Prostate gland (tissue), 2 donors: ENCODE data around the gene INPP5D. TPM values are rescaled to one million over a fixed set of nuclear protein-coding genes. Genes with fewer than 3 reads are reported as not detected.

Experiments used
- DNase-seq: peaks from one replicate; pipeline ENCODE4 v3.0.0-alpha.2; 2019; ENCODE audit warnings: low spot score
- H3K27ac ChIP-seq, 2 donors: fragments of 200-600 bp; sonication (generic); 2 replicates each; pipeline ENCODE4 v1.5.1; 2017 to 2019
- H3K27me3 ChIP-seq: fragments of 200-600 bp; sonication (generic); replicated peaks from 2 replicates; pipeline ENCODE4 v1.5.1; 2019; ENCODE audit not compliant: insufficient read depth
- H3K36me3 ChIP-seq, 2 donors: fragments of 200-600 bp; sonication (generic); 1 replicate in 1 of 2; 2 replicates in 1 of 2; pipeline versions ENCODE4 v1.5.1 to v1.8.1; 2017 to 2019
- H3K4me1 ChIP-seq: fragments of 200-600 bp; sonication (generic); replicated peaks from 2 replicates; pipeline ENCODE4 v1.5.1; 2019
- H3K4me3 ChIP-seq, 2 donors: fragments of 200-600 bp; sonication (generic); 2 replicates each; pipeline ENCODE4 v1.5.1; 2017 to 2019
- H3K9me3 ChIP-seq: fragments of 200-600 bp; sonication (generic); 2 replicates; pipeline ENCODE4 v1.5.1; 2017
- POLR2A ChIP-seq: fragments of 450-650 bp; IDR thresholded peaks from one replicate; pipeline ENCODE4 v1.6.1; 2016; ENCODE audit warnings: antibody characterized with exemption, mild to moderate bottlenecking
- POLR2AphosphoS5 ChIP-seq: sonication (generic); formaldehyde crosslinking; IDR thresholded peaks from one replicate; pipeline ENCODE4 v1.6.1; 2017; ENCODE audit warnings: antibody characterized with exemption
- WGBS: methylation state at CpG from one replicate; pipeline ENCODE4 v1.1.5; 2018; 5-methylcytosine and 5-hydroxymethylcytosine counted together
- intact Hi-C: fragments of 100-400 bp; cut with DNase I; formaldehyde crosslinking; loops from one replicate; pipeline ENCODE4 v1.14.2; 2022
- total RNA-seq, 2 donors: library from RNA; depleted of rRNA; stranded (reverse); fragments of >200 nt; gene quantifications; one replicate each; pipeline ENCODE4 v1.1.0, GENCODE V29; 2016
- TF ChIP-seq, protein P1 (sequence below), 4 experiments: fragments of 200-600 bp in 2 of 4; fragments of 450-650 bp in 2 of 4; sonication (generic) in 2 of 4; IDR thresholded peaks; 1 replicate in 3 of 4; 2 replicates in 1 of 4; pipeline ENCODE4 v1.5.1; 2016 to 2019; ENCODE audit warnings: antibody characterized with exemption in 4 of 4, mild to moderate bottlenecking in 2 of 4, moderate library complexity in 2 of 4

INPP5D gene
- total RNA-seq, 2 donors from 2014 or later, result 11.4 to 18.8 TPM

DNA sequence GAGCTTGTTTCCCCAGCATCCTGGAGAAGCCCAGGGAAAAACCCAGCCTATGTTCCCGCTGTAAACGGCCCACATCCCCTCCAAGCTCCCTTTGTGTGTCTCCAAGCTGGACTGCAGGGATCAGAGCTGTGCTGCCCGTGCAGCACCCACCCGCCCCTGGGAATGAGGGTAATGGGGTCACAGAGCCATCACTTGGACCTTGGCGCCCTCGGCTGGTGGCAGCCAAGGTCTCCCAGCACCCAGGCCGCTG, 670 bp upstream of the INPP5D start:
- TF ChIP-seq, protein P1, sequence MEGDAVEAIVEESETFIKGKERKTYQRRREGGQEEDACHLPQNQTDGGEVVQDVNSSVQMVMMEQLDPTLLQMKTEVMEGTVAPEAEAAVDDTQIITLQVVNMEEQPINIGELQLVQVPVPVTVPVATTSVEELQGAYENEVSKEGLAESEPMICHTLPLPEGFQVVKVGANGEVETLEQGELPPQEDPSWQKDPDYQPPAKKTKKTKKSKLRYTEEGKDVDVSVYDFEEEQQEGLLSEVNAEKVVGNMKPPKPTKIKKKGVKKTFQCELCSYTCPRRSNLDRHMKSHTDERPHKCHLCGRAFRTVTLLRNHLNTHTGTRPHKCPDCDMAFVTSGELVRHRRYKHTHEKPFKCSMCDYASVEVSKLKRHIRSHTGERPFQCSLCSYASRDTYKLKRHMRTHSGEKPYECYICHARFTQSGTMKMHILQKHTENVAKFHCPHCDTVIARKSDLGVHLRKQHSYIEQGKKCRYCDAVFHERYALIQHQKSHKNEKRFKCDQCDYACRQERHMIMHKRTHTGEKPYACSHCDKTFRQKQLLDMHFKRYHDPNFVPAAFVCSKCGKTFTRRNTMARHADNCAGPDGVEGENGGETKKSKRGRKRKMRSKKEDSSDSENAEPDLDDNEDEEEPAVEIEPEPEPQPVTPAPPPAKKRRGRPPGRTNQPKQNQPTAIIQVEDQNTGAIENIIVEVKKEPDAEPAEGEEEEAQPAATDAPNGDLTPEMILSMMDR (IDR thresholded peaks at IDR 0.05), result no peak
- TF ChIP-seq POLR2A (no peak), POLR2AphosphoS5 (no peak)
- Histone ChIP-seq H3K9me3 (no peaks in the 10 kb centered on the region), H3K36me3 (no peaks in the 10 kb centered on the region), H3K27ac (no peak overlapping the region), H3K4me1 (no peaks in the 10 kb centered on the region), H3K27me3 (no peaks in the 10 kb centered on the region), H3K4me3 (no peak overlapping the region)
- no peak for DNase-seq
- intact Hi-C loops, result no loop called here
- 80% methylated on average over 7 of the region's 7 CpGs for WGBS

DNA sequence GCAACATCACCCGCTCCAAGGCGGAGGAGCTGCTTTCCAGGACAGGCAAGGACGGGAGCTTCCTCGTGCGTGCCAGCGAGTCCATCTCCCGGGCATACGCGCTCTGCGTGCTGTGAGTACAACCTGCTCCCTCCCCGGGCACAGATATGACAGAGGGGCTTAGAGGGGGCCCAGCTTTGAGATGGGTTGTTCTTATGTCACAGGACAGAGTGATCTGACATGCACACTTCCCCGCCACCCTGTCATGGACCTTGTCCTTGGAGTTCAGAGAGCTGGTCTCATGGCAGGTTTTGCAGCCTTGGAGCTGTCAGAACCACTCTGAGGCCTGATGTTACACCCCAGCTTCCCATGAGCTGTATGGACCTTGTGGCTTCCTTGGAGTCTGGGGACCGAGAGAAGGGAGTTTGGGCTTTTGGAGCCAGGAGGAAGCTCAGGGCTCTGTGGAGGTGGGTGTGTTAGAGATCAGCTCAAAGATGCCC, 398 bp downstream of the INPP5D start:
- no peaks in the 10 kb centered on the region for H3K9me3 ChIP-seq
- no peak for DNase-seq
- intact Hi-C loops, result no loop called here
- no peak overlapping the region for H3K27ac ChIP-seq
- H3K36me3 ChIP-seq, result no peaks in the 10 kb centered on the region
- H3K4me3 ChIP-seq, result peak overlapping the region; percentile 17 to 19
- WGBS, result 71% methylated on average over 13 of the region's 13 CpGs
- no peaks in the 10 kb centered on the region for H3K4me1 ChIP-seq
- TF ChIP-seq POLR2A (no peak), POLR2AphosphoS5 (no peak)
- TF ChIP-seq, protein P1 (IDR thresholded peaks at IDR 0.05), result no peak
- H3K27me3 ChIP-seq, result no peaks in the 10 kb centered on the region

DNA sequence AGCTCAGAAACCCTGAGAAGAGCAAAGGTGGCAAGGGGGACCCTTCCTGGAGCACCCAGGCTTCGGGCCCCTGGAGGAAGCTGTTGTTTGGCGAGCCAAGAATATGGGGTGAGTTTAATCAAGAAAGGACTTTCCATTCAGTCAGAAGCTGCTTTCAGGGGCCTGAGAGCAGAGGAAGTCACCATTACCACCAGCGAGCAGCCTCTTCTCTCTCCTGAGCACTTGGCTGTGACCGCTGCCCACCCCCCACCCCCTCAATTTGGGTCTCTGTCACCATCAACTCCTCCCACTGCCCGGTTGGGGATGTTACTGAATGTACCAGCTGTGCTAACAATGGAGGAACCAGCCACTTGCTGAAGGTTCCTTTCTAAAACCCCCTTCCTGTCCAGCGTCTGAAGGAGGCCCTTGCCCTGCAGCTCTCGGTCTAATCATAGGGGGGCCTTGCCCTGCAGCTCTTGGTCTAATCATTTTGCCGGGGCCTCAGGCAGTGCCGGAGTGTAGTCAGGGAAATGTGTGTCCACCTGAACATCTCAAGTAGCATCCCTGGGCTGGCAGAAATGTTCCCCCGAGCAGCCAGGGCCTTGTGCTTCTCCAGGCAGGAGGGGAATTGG, 943 bp downstream of the INPP5D start:
- TF ChIP-seq, protein P1 (IDR thresholded peaks at IDR 0.05), result no peak
- TF ChIP-seq POLR2AphosphoS5 (no peak), POLR2A (no peak)
- DNase-seq, result no peak
- H3K27ac ChIP-seq, result no peak overlapping the region
- H3K4me3 ChIP-seq, result peak overlapping the region; percentile 17 to 19
- no peaks in the 10 kb centered on the region for H3K4me1 ChIP-seq
- H3K27me3 ChIP-seq, result no peaks in the 10 kb centered on the region
- 67% methylated on average over 10 of the region's 10 CpGs for WGBS
- no peaks in the 10 kb centered on the region for H3K9me3 ChIP-seq
- no peaks in the 10 kb centered on the region for H3K36me3 ChIP-seq
- intact Hi-C loops, result no loop called here

DNA sequence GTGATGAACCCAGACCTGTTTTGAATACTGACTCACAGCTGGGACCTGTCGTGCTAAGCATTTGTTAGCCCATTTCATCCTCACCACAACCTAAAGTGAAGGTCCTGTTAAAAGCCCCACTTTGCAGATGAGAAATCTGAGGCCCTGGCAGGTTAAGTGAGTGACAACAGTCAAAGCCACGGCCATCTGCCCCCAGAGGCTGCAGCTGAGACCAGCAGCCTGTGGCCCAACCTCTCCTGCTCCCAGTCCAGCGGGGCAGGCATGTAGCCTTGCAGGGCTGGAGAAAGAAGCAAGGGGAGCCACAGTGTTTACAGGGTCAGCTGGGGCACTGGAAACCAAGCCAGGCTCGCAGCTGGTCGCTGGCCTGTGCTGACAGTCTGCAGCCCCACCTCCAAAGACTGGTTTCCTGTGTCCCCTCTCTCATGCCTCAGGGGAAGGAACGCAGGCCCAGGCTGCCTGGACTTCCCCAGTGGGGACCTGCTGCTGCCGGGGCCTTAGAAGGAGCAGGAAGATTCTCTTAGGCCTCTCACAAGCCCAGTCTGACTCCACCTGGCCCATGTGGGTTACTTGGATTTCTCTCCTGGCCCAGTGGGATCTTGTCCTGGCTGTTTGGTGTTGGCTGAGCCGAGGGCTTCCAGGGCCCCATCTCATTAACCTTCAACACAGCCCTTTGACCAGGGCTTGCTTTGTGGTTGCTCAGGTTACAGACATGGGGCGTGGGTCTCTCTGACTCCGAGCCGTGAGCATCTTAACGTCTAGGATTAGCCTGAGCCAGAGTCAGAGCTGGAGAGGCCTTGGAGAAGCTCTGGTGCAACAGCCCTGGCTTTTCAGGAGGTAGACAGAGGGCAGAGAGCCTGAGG, 1.7 kb downstream of the INPP5D start:
- peak overlapping the region in 1 of 2 donors; percentile 17 for H3K4me3 ChIP-seq
- WGBS, result 53% methylated on average over 12 of the region's 12 CpGs

More for the DNA sequence above, 1.7 kb downstream of the INPP5D start:
- H3K4me1 ChIP-seq, result no peaks in the 10 kb centered on the region
- intact Hi-C loops, result no loop called here
- no peaks in the 10 kb centered on the region for H3K27me3 ChIP-seq
- H3K9me3 ChIP-seq, result no peaks in the 10 kb centered on the region
- H3K27ac ChIP-seq, result peak overlapping the region in 1 of 2 donors; percentile 23
- H3K36me3 ChIP-seq, result no peaks in the 10 kb centered on the region
- TF ChIP-seq POLR2A (no peak), POLR2AphosphoS5 (no peak)
- TF ChIP-seq, protein P1 (IDR thresholded peaks at IDR 0.05), result no peak
- DNase-seq, result no peak
